ENCODE measurements around the gene POLR3K. TPM values are rescaled to one million over a fixed set of nuclear protein-coding genes. Genes with fewer than 3 reads are reported as not detected.
A peak's percentile ranks its signal among the peaks of the same experiment; 100 is the strongest.

Gene POLR3K
- total RNA-seq, 2 donors from 2014 or later: 31.1 to 35.8 TPM

- Mint-ChIP-seq H3K27me3 (ENCODE audit: insufficient read depth) (no peaks in the 10 kb centered on the region), H3K4me3 (no peak overlapping the region), H3K36me3 (ENCODE audit: low read depth) (peaks cover 17% of the 10 kb centered on the region), H3K9me3 (no peaks in the 10 kb centered on the region), H3K4me1 (peaks cover 10% of the 10 kb centered on the region), H3K27ac (no peak overlapping the region)
- H3K27ac ChIP-seq (ENCODE audit: low read depth, low read length): no peak overlapping the region
- 21 to 29% methylated on average over 7 to 11 of the region's 11 CpGs for WGBS, 2 experiments (ENCODE audit: insufficient coverage in 1 of 2, insufficient read length in 1 of 2)
- no peak overlapping the region for H3K4me3 ChIP-seq (ENCODE audit: low read length)
- peaks cover 7% of the 10 kb centered on the region for H3K4me1 ChIP-seq (ENCODE audit: control insufficient read depth, insufficient read depth, low read length)
- H3K27me3 ChIP-seq (ENCODE audit: control insufficient read depth, insufficient read depth, low read length, poor library complexity, severe bottlenecking): no peaks in the 10 kb centered on the region
- no peaks in the 10 kb centered on the region for H3K9me3 ChIP-seq (ENCODE audit: control insufficient read depth, low read length)
- H3K9ac ChIP-seq (ENCODE audit: extremely low read depth, low read length, poor library complexity, severe bottlenecking): no peak overlapping the region
- DNase-seq: peak; percentile 98
- peaks cover 5% of the 10 kb centered on the region for H3K36me3 ChIP-seq (ENCODE audit: control insufficient read depth, insufficient read depth, low read length)
- TF ChIP-seq, protein P1, sequence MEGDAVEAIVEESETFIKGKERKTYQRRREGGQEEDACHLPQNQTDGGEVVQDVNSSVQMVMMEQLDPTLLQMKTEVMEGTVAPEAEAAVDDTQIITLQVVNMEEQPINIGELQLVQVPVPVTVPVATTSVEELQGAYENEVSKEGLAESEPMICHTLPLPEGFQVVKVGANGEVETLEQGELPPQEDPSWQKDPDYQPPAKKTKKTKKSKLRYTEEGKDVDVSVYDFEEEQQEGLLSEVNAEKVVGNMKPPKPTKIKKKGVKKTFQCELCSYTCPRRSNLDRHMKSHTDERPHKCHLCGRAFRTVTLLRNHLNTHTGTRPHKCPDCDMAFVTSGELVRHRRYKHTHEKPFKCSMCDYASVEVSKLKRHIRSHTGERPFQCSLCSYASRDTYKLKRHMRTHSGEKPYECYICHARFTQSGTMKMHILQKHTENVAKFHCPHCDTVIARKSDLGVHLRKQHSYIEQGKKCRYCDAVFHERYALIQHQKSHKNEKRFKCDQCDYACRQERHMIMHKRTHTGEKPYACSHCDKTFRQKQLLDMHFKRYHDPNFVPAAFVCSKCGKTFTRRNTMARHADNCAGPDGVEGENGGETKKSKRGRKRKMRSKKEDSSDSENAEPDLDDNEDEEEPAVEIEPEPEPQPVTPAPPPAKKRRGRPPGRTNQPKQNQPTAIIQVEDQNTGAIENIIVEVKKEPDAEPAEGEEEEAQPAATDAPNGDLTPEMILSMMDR (conservative IDR thresholded peaks at IDR 0.05): peak; percentile 99
These were observed 43.5 kb upstream of the POLR3K start for GRCh38 chr16:96935-97381.

DNA sequence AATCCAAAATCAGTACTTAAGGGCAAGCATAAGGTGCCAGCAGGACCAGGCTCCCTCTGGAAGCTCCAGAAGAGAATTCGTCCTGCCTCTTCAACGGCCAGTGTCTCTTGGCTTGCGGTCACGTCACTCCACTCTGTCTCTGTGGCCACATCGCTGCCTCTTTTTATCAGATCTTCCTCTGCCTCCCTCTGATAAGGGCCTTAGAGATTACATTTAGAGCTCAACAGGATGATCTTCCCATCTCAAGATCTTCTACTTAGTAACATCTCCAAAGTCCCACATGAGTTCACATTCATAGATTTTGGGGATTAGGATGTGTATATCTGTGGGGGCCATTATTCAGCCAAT lies 41.5 kb upstream of the POLR3K start:
- H3K27me3 ChIP-seq (ENCODE audit: control insufficient read depth, insufficient read depth, low read length, poor library complexity, severe bottlenecking): no peaks in the 10 kb centered on the region

GRCh38 chr16:92431-93339 lies 39.3 kb upstream of the POLR3K start:
- no peak overlapping the region for H3K4me3 Mint-ChIP-seq
- peaks cover 21% of the 10 kb centered on the region for H3K36me3 Mint-ChIP-seq (ENCODE audit: low read depth)
- H3K27ac Mint-ChIP-seq: no peak overlapping the region
- no peaks in the 10 kb centered on the region for H3K9me3 Mint-ChIP-seq
- no peaks in the 10 kb centered on the region for H3K27me3 Mint-ChIP-seq (ENCODE audit: insufficient read depth)
- H3K27ac ChIP-seq (ENCODE audit: low read depth, low read length): no peak overlapping the region
- peaks cover 3% of the 10 kb centered on the region for H3K36me3 ChIP-seq (ENCODE audit: control insufficient read depth, insufficient read depth, low read length)
- peaks cover 10% of the 10 kb centered on the region for H3K4me1 Mint-ChIP-seq
- TF ChIP-seq, protein P1 (conservative IDR thresholded peaks at IDR 0.05): no peak
- H3K4me3 ChIP-seq (ENCODE audit: low read length): no peak overlapping the region
- DNase-seq: peak; percentile 53
- H3K4me1 ChIP-seq (ENCODE audit: control insufficient read depth, insufficient read depth, low read length): peaks cover 7% of the 10 kb centered on the region
- 93 to 94% methylated on average over 8 to 15 of the region's 15 CpGs for WGBS, 2 experiments (ENCODE audit: insufficient coverage in 1 of 2, insufficient read length in 1 of 2)
- H3K9me3 ChIP-seq (ENCODE audit: control insufficient read depth, low read length): no peaks in the 10 kb centered on the region
- H3K9ac ChIP-seq (ENCODE audit: extremely low read depth, low read length, poor library complexity, severe bottlenecking): no peak overlapping the region
- H3K27me3 ChIP-seq (ENCODE audit: control insufficient read depth, insufficient read depth, low read length, poor library complexity, severe bottlenecking): no peaks in the 10 kb centered on the region

More for the DNA sequence above, 41.5 kb upstream of the POLR3K start:
- Mint-ChIP-seq H3K9me3 (no peaks in the 10 kb centered on the region), H3K27ac (no peak overlapping the region), H3K4me1 (peaks cover 10% of the 10 kb centered on the region), H3K4me3 (no peak overlapping the region), H3K36me3 (ENCODE audit: low read depth) (peaks cover 20% of the 10 kb centered on the region), H3K27me3 (ENCODE audit: insufficient read depth) (no peaks in the 10 kb centered on the region)
- WGBS, 2 experiments (ENCODE audit: insufficient coverage in 1 of 2, insufficient read length in 1 of 2): 86 to 97% methylated on average over 5 of the region's 5 CpGs
- peaks cover 7% of the 10 kb centered on the region for H3K4me1 ChIP-seq (ENCODE audit: control insufficient read depth, insufficient read depth, low read length)
- H3K9me3 ChIP-seq (ENCODE audit: control insufficient read depth, low read length): no peaks in the 10 kb centered on the region
- DNase-seq: no peak
- no peak overlapping the region for H3K4me3 ChIP-seq (ENCODE audit: low read length)
- H3K36me3 ChIP-seq (ENCODE audit: control insufficient read depth, insufficient read depth, low read length): peaks cover 5% of the 10 kb centered on the region
- no peak overlapping the region for H3K9ac ChIP-seq (ENCODE audit: extremely low read depth, low read length, poor library complexity, severe bottlenecking)
- no peak overlapping the region for H3K27ac ChIP-seq (ENCODE audit: low read depth, low read length)
- TF ChIP-seq, protein P1 (conservative IDR thresholded peaks at IDR 0.05): no peak
